Cardiac fibroblast (primary cell): Measurements from ENCODE around the gene HLA-F.

Source experiments
- DNase-seq, 2 donors: peaks; one replicate each; pipeline versions ENCODE4 v3.0.0 to v3.0.0-alpha.2; 2010; ENCODE audit warnings: low read depth in 2 of 2
- H3K4me3 ChIP-seq, 2 donors: replicated peaks in 1 of 2; 1 replicate in 1 of 2; 2 replicates in 1 of 2; pipeline ENCODE4 v1.5.1; 2011; ENCODE audit warnings: low read depth in 2 of 2, low read length in 2 of 2, mild to moderate bottlenecking in 2 of 2, moderate library complexity in 1 of 2
- CTCF ChIP-seq: IDR thresholded peaks from one replicate; pipeline ENCODE4 v1.5.1; 2011; ENCODE audit warnings: low read depth, mild to moderate bottlenecking, low read length, inconsistent platforms

The HLA-F gene

GRCh38 chr6:29680904-29681303, 42.3 kb upstream of the HLA-F start, which contains the start of gene ZFP57:
TSS of gene ZFP57 (minus strand) at chr6:29681152. CDS start at chr6:29677003, 4,149 bp downstream.
- peak within 1 kb of the TSS in 1 of 2 donors; percentile 36 for H3K4me3 ChIP-seq
- no peak for TF ChIP-seq CTCF

GRCh38 chr6:29681811-29682210, 41.4 kb upstream of the HLA-F start:
- no peak for TF ChIP-seq CTCF
- H3K4me3 ChIP-seq: no peak overlapping the region
- DNase-seq: no peak

More at GRCh38 chr6:29680904-29681303, 42.3 kb upstream of the HLA-F start, which contains the start of gene ZFP57:
- DNase-seq: no peak

GRCh38 chr6:29685718-29686326, 37.4 kb upstream of the HLA-F start:
- no peak overlapping the region for H3K4me3 ChIP-seq
- peak in 1 of 2 donors; percentile 13 for DNase-seq
- peak; percentile 26 for TF ChIP-seq CTCF

- TF ChIP-seq CTCF: no peak
- no peak overlapping the region for H3K4me3 ChIP-seq
- DNase-seq: no peak
These were observed 28.6 kb upstream of the HLA-F start for GRCh38 chr6:29694637-29695036.

- peak; percentile 73 for TF ChIP-seq CTCF
- DNase-seq: peak; percentile 16 to 42
- H3K4me3 ChIP-seq: no peak overlapping the region
These were observed 26.8 kb upstream of the HLA-F start for GRCh38 chr6:29696147-29697125.

GRCh38 chr6:29702519-29703103, 20.6 kb upstream of the HLA-F start:
- H3K4me3 ChIP-seq: no peak overlapping the region
- peak; percentile 77 for TF ChIP-seq CTCF
- peak; percentile 45 to 47 for DNase-seq
